HepG2 (cell line): Measurements from ENCODE around the gene DTNB. TPM values are rescaled to one million over a fixed set of nuclear protein-coding genes. Genes with fewer than 3 reads are reported as not detected.
A peak's percentile ranks its signal among the peaks of the same experiment; 100 is the strongest.

Experiments used
- GATAD2A ChIP-seq: IDR thresholded peaks from 2 replicates; pipeline ENCODE4 v1.6.1; 2016
- STAG1 ChIP-seq: sonication (generic); formaldehyde crosslinking; IDR thresholded peaks from 2 replicates; pipeline ENCODE4 v1.4.0; 2020; ENCODE audit warnings: missing genetic modification reagents
- TGIF2 ChIP-seq: IDR thresholded peaks from 2 replicates; pipeline ENCODE4 v1.6.1; 2016; ENCODE audit warnings: control low read depth, missing compliant biosample characterization
- ZNF256 ChIP-seq: sonication (generic); formaldehyde crosslinking; conservative IDR thresholded peaks from 2 replicates; pipeline ENCODE4 v1.4.0; 2020; ENCODE audit warnings: missing genetic modification reagents
- ZNF3 ChIP-seq: IDR thresholded peaks from 2 replicates; pipeline ENCODE4 v1.7.0; 2017; ENCODE audit warnings: inconsistent platforms
- ZNF614 ChIP-seq: IDR thresholded peaks from 2 replicates; pipeline ENCODE4 v1.6.1; 2018; ENCODE audit warnings: missing biosample characterization, missing genetic modification reagents, inconsistent platforms, borderline replicate concordance
- polyA plus RNA-seq, 8 experiments: library from polyadenylated mRNA; depleted of rRNA in 3 of 8; stranded (reverse) in 7 of 8; unstranded in 1 of 8; fragments of >200 nt; fragmentation: Illumina TruSeq in 4 of 8; extraction: Trizol in 4 of 8; gene quantifications; 2 replicates each; pipeline versions ENCODE4 v1.2.1 to v1.2.3, GENCODE V29; 2011 to 2016; ENCODE audit warnings: low read depth in 4 of 8, missing spikeins in 1 of 8, mixed read lengths in 1 of 8; ENCODE audit not compliant: insufficient read depth in 1 of 8
- total RNA-seq, 5 experiments: library from RNA; depleted of rRNA; stranded (reverse); fragments of >200 nt; fragmentation: Illumina TruSeq; extraction: Trizol; gene quantifications; 2 replicates each; pipeline ENCODE4 v1.2.3, GENCODE V29; 2016; ENCODE audit warnings: low read depth in 1 of 5
- TF ChIP-seq, protein P1 (sequence below): sonication (generic); formaldehyde crosslinking; IDR thresholded peaks from 2 replicates; pipeline ENCODE4 v1.5.0; 2020; ENCODE audit warnings: mild to moderate bottlenecking, missing genetic modification reagents, moderate library complexity
- TF ChIP-seq, protein P2 (sequence below): sonication (generic); formaldehyde crosslinking; IDR thresholded peaks from one replicate; pipeline ENCODE4 v1.5.1; 2020; ENCODE audit warnings: mild to moderate bottlenecking, missing genetic modification reagents; ENCODE audit errors: not compliant biosample characterization

Gene DTNB
- total and polyA plus RNA-seq, 2 of the 13 experiments (the other 11 are each of a cell fraction or from before 2014, with no cell fraction given), result 14.4 to 23.9 TPM

DNA sequence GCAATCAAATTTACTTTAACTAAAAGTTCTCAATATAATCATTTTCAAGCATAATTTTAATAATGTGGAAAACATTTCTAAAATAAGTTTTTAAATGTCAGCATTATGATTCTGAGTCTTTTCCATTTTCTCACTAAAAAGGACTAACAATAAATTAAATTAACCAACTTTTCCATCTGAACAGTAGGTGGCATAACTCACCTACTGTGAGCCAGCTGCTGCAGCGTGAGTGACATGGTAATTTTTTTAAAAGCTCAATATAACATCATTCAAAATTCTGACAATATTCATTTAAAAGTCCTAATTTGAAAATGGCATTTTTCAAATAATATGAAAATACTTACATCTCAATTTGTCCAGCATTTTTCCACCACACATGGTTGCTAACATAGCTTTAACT, 66.5 kb downstream of the DTNB start (continued):
- no peak for TF ChIP-seq ZNF3 (CRISPR knock-in tag)
- no peak for TF ChIP-seq ZNF256 (CRISPR knock-in tag)
- TF ChIP-seq, protein P1, sequence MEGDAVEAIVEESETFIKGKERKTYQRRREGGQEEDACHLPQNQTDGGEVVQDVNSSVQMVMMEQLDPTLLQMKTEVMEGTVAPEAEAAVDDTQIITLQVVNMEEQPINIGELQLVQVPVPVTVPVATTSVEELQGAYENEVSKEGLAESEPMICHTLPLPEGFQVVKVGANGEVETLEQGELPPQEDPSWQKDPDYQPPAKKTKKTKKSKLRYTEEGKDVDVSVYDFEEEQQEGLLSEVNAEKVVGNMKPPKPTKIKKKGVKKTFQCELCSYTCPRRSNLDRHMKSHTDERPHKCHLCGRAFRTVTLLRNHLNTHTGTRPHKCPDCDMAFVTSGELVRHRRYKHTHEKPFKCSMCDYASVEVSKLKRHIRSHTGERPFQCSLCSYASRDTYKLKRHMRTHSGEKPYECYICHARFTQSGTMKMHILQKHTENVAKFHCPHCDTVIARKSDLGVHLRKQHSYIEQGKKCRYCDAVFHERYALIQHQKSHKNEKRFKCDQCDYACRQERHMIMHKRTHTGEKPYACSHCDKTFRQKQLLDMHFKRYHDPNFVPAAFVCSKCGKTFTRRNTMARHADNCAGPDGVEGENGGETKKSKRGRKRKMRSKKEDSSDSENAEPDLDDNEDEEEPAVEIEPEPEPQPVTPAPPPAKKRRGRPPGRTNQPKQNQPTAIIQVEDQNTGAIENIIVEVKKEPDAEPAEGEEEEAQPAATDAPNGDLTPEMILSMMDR (CRISPR knock-in tag), result peak; percentile 74
- TF ChIP-seq, protein P2, sequence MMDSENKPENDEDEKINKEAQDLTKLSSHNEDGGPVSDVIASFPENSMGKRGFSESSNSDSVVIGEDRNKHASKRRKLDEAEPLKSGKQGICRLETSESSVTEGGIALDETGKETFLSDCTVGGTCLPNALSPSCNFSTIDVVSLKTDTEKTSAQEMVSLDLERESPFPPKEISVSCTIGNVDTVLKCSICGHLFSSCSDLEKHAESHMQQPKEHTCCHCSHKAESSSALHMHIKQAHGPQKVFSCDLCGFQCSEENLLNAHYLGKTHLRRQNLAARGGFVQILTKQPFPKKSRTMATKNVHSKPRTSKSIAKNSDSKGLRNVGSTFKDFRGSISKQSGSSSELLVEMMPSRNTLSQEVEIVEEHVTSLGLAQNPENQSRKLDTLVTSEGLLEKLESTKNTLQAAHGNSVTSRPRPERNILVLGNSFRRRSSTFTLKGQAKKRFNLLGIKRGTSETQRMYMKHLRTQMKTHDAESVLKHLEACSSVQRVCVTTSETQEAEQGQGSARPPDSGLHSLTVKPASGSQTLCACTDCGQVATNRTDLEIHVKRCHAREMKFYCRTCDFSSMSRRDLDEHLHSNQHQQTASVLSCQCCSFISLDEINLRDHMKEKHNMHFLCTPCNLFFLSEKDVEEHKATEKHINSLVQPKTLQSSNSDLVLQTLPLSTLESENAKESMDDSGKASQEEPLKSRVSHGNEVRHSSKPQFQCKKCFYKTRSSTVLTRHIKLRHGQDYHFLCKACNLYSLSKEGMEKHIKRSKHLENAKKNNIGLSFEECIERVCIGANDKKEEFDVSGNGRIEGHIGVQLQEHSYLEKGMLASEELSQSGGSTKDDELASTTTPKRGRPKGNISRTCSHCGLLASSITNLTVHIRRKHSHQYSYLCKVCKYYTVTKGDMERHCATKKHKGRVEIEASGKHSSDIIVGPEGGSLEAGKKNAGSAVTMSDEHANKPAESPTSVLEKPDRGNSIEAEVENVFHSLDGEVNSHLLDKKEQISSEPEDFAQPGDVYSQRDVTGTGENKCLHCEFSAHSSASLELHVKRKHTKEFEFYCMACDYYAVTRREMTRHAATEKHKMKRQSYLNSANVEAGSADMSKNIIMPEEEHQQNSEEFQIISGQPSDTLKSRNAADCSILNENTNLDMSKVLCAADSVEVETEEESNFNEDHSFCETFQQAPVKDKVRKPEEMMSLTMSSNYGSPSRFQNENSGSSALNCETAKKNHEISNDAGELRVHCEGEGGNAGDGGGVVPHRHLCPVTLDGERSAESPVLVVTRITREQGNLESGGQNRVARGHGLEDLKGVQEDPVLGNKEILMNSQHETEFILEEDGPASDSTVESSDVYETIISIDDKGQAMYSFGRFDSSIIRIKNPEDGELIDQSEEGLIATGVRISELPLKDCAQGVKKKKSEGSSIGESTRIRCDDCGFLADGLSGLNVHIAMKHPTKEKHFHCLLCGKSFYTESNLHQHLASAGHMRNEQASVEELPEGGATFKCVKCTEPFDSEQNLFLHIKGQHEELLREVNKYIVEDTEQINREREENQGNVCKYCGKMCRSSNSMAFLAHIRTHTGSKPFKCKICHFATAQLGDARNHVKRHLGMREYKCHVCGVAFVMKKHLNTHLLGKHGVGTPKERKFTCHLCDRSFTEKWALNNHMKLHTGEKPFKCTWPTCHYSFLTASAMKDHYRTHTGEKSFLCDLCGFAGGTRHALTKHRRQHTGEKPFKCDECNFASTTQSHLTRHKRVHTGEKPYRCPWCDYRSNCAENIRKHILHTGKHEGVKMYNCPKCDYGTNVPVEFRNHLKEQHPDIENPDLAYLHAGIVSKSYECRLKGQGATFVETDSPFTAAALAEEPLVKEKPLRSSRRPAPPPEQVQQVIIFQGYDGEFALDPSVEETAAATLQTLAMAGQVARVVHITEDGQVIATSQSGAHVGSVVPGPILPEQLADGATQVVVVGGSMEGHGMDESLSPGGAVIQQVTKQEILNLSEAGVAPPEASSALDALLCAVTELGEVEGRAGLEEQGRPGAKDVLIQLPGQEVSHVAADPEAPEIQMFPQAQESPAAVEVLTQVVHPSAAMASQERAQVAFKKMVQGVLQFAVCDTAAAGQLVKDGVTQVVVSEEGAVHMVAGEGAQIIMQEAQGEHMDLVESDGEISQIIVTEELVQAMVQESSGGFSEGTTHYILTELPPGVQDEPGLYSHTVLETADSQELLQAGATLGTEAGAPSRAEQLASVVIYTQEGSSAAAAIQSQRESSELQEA, result no peak
- TF ChIP-seq STAG1 (CRISPR knock-in tag), result peak; percentile 87
- 0 out of 2 replicates have a peak, but pooled peaks have one; percentile 27 for TF ChIP-seq GATAD2A (CRISPR knock-in tag)
- TF ChIP-seq ZNF614, result no peak
- no peak for TF ChIP-seq TGIF2 (CRISPR knock-in tag)
